ENCODE results near the gene DNAJB9.
"Not testable (repeated sequence)": the region's sequence is repeated elsewhere in the genome, so short reads cannot be mapped to it uniquely, and the experiment has no call there.

Gene DNAJB9

GRCh38 chr7:108541478-108541877 lies 28.2 kb upstream of the DNAJB9 start:
- no peak for DNase-seq (ENCODE audit: extremely low spot score)
- TF ChIP-seq CTCF (IDR thresholded peaks at IDR 0.05; ENCODE audit: control extremely low read depth, extremely low read depth, low read depth, missing control alignments), result no peak
- ChIA-PET POLR2A (no interaction called here), CTCF (interaction anchor here (1.2 to 1.9 kb wide), 2 partner anchors 11 to 24 kb away, joined by 3 to 4 read pairs; no protein-coding TSS in a partner anchor)

- DNase-seq (ENCODE audit: extremely low spot score); POLR2A ChIA-PET: not testable (repeated sequence)
- CTCF ChIA-PET, result interaction anchor here (1.0 to 2.1 kb wide), 3 partner anchors 11 to 18 kb away, joined by 3 to 6 read pairs (median 4); no protein-coding TSS in a partner anchor
These were observed 21.4 kb upstream of the DNAJB9 start for GRCh38 chr7:108548141-108548896.

GRCh38 chr7:108556665-108557064 lies 13.0 kb upstream of the DNAJB9 start:
- POLR2A ChIA-PET; DNase-seq (ENCODE audit: extremely low spot score); CTCF ChIA-PET: not testable (repeated sequence)

GRCh38 chr7:108557191-108557590 lies 12.5 kb upstream of the DNAJB9 start:
- DNase-seq (ENCODE audit: extremely low spot score), result no peak
- no peak for TF ChIP-seq CTCF (IDR thresholded peaks at IDR 0.05; ENCODE audit: control extremely low read depth, extremely low read depth, low read depth, missing control alignments)
- POLR2A ChIA-PET, result no interaction called here
- CTCF ChIA-PET, result no interaction called here

GRCh38 chr7:108557617-108558016 lies 12.1 kb upstream of the DNAJB9 start:
- POLR2A ChIA-PET, result no interaction called here
- CTCF ChIA-PET, result no interaction called here

GRCh38 chr7:108559253-108559652 lies 10.4 kb upstream of the DNAJB9 start:
- ChIA-PET POLR2A (interaction anchor here (2.2 kb wide), 1 partner anchor 10 kb away, joined by 9 read pairs; the partner anchor contains the start of genes DNAJB9 and THAP5), CTCF (interaction anchor here (0.9 to 1.5 kb wide), 4 partner anchors 11 to 42 kb away, joined by 3 to 4 read pairs (median 4); no protein-coding TSS in a partner anchor)
- no peak for DNase-seq (ENCODE audit: extremely low spot score)
- no peak for TF ChIP-seq CTCF (IDR thresholded peaks at IDR 0.05; ENCODE audit: control extremely low read depth, extremely low read depth, low read depth, missing control alignments)

More at GRCh38 chr7:108557617-108558016, 12.1 kb upstream of the DNAJB9 start:
- TF ChIP-seq CTCF (IDR thresholded peaks at IDR 0.05; ENCODE audit: control extremely low read depth, extremely low read depth, low read depth, missing control alignments), result no peak
- DNase-seq (ENCODE audit: extremely low spot score), result no peak

GRCh38 chr7:108561047-108561619 lies 8.5 kb upstream of the DNAJB9 start:
- ChIA-PET POLR2A (interaction anchor here (2.2 kb wide), 1 partner anchor 8 kb away, joined by 9 read pairs; the partner anchor contains the start of genes DNAJB9 and THAP5), CTCF (interaction anchor here (0.7 to 1.2 kb wide), 2 partner anchors 10 to 14 kb away, joined by 3 to 4 read pairs; no protein-coding TSS in a partner anchor)
- DNase-seq (ENCODE audit: extremely low spot score), result no peak
- no peak for TF ChIP-seq CTCF (IDR thresholded peaks at IDR 0.05; ENCODE audit: control extremely low read depth, extremely low read depth, low read depth, missing control alignments)

Measured in GM10248 (cell line).